Effector memory CD4-positive, alpha-beta T cell (primary cell): ENCODE results near the gene PREP.

ENCODE experiments used
- DNase-seq, 3 donors: peaks; one replicate each; pipeline ENCODE4 v3.0.0-alpha.2; 2020
- H3K27ac ChIP-seq: 2 replicates; pipeline ENCODE4 v1.7.0; 2013; ENCODE audit warnings: mild to moderate bottlenecking, low read length, moderate library complexity; ENCODE audit not compliant: insufficient read depth, poor library complexity, severe bottlenecking
- H3K27me3 ChIP-seq: replicated peaks from 2 replicates; pipeline ENCODE4 v1.7.0; 2013; ENCODE audit warnings: mild to moderate bottlenecking, low read length; ENCODE audit not compliant: insufficient read depth, control insufficient read depth, poor library complexity, severe bottlenecking
- H3K36me3 ChIP-seq: 2 replicates; pipeline ENCODE4 v1.7.0; 2013; ENCODE audit warnings: mild to moderate bottlenecking, low read length, moderate library complexity; ENCODE audit not compliant: control insufficient read depth, insufficient read depth
- H3K4me1 ChIP-seq: 2 replicates; pipeline ENCODE4 v1.7.0; 2013; ENCODE audit warnings: low read length, mild to moderate bottlenecking; ENCODE audit not compliant: control insufficient read depth, insufficient read depth, poor library complexity, severe bottlenecking
- H3K4me3 ChIP-seq: 2 replicates; pipeline ENCODE4 v1.7.0; 2013; ENCODE audit warnings: low read length, low read depth, mild to moderate bottlenecking; ENCODE audit not compliant: insufficient read depth, poor library complexity, severe bottlenecking
- H3K9me3 ChIP-seq: 2 replicates; pipeline ENCODE4 v1.7.0; 2013; ENCODE audit warnings: mild to moderate bottlenecking, low read length, moderate library complexity; ENCODE audit not compliant: control insufficient read depth

PREP gene

DNA sequence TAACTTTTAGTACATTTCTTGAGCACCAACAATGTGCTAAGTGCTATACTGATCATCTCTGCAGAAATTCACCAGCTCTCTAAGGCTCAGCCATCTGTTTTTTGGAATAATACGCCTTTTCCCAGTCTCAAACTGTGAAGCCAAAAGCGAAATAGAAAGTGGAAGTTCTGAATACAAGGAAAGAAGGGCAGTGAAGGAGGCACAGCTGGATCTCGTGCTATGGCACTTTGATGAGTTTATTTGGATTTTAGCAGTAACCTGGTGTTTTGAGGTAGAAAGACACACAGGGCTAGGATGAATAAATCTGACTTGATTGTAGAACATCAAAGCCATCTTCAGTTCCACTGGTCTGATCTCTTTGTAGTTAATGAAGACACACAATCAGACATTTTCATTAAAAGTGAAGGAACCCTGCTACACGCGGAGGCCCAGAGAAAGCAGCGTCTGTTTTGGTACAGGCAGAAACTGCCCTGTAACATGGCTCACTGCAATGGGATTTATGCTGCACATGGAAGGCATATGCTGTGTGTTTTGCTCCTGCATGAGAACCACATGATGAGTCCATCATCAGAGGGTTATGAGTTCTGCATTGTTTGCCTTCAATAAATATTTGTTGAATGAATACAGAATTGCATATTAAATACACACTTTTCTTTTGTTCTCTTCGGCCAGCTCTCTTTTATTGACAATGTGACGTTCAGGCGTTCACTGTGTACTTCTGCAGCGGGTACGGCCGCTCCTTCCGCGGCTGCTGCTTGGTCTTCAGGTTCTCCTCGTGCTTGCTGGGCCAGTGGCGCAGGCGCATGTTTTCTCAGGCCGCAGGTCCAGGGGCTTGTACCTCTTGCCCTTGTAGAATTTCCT lies 100.9 kb downstream of the PREP start:
- H3K27ac ChIP-seq = no peak overlapping the region
- no peaks in the 10 kb centered on the region for H3K27me3 ChIP-seq
- no peaks in the 10 kb centered on the region for H3K36me3 ChIP-seq
- no peak for DNase-seq
- H3K4me1 ChIP-seq = no peaks in the 10 kb centered on the region
- no peaks in the 10 kb centered on the region for H3K9me3 ChIP-seq
- H3K4me3 ChIP-seq = no peak overlapping the region

DNA sequence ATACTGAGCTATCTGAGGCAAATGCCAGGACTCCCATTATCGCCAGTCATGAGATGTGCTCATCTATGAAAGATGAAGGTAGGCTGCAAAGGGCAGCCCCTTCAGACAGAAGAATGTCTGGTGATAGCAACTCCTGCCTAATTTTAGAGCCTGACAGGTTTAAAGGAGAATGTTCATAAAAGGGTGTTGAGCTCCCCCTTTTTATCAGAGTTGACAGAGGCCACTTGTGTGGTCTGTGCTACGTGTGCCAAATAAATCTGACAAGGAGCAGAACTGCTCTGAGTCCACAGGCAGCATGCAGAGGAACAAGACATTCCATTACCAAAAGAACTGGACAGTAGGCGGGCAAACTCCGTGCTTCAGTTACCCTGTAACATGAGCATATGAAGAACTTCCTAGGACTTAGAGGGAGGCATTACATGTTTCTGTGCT lies 101.8 kb downstream of the PREP start:
- no peak for DNase-seq
- H3K36me3 ChIP-seq = no peaks in the 10 kb centered on the region
- no peak overlapping the region for H3K4me3 ChIP-seq
- H3K4me1 ChIP-seq = no peaks in the 10 kb centered on the region
- H3K9me3 ChIP-seq = no peaks in the 10 kb centered on the region
- no peak overlapping the region for H3K27ac ChIP-seq
- no peaks in the 10 kb centered on the region for H3K27me3 ChIP-seq

DNA sequence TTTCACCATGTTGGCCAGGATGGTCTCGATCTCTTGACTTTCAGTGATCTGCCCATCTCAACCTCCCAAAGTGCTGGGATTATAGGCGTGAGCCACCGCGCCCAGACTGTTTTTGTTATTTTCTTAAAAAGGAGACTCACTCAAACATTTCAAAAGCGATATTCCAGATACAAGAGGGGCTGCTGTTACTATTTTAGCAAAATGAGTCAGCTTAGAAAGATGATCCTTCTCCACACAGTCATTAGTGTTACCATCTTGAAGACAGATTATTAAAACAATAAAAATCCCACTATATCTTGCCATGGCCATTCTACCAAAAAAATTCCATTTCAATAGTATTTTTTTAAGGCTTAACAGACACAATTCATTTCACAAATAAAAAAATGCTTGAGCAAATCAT lies 102.8 kb downstream of the PREP start:
- Histone ChIP-seq H3K9me3 (no peaks in the 10 kb centered on the region), H3K27me3 (no peaks in the 10 kb centered on the region), H3K27ac (no peak overlapping the region), H3K4me3 (no peak overlapping the region), H3K4me1 (no peaks in the 10 kb centered on the region), H3K36me3 (no peaks in the 10 kb centered on the region)
- no peak for DNase-seq

DNA sequence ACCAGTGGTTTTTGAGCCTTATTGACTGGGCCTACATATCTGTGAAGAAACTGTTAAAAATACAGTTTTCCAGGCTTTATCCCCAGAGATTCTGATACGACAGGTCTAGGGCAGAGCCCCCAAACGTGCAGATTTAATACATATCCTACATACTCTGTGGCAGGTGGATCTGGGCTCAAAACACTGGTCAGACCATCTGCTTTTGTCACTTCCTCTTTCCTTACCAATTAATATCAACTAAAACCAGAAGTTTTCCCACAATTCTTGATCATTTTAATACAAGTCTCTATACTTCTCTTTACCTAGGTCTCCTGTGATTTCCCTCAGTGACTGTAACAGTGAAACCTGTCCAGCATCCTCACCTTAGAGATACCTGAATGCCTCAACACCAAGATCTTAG lies 108.8 kb downstream of the PREP start:
- no peak overlapping the region for H3K4me3 ChIP-seq
- H3K27ac ChIP-seq = no peak overlapping the region
- DNase-seq = no peak
- H3K4me1 ChIP-seq = no peaks in the 10 kb centered on the region
- no peaks in the 10 kb centered on the region for H3K9me3 ChIP-seq
- no peaks in the 10 kb centered on the region for H3K36me3 ChIP-seq
- H3K27me3 ChIP-seq = no peaks in the 10 kb centered on the region

DNA sequence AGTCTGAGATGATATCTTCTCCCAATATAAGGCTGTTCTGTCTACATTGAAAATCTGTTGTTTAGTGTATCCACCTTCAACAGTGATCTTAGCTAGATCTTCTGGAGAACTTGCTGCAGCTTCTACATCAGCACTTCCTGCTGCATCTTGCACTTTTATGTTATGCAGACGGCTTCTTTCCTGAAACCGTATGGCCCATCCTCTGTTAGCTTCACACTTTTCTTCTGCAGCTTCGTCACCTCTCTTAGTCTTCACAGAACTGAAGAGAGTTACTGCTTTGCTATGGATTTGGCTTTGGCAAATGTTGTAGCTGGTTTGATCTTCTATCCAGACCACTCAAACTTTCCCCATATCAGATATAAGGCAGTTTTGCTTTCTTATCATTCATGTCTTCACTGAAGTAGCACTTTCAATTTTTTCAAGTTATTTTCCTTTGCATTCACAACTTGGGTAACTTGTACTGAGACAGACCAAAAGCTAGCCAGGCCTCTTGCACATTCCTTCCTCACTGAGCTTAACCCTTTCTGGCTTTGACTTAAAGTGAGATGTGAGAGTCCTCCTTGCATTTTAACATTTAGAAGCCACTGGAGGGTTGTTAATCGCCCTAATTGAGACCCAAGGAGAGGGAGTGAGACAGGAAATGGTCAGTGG lies 110.1 kb downstream of the PREP start:
- H3K4me1 ChIP-seq = no peaks in the 10 kb centered on the region
- DNase-seq = no peak
- no peak overlapping the region for H3K4me3 ChIP-seq
- no peak overlapping the region for H3K27ac ChIP-seq
- H3K9me3 ChIP-seq = no peaks in the 10 kb centered on the region
- peaks cover 11% of the 10 kb centered on the region for H3K36me3 ChIP-seq
- no peaks in the 10 kb centered on the region for H3K27me3 ChIP-seq

DNA sequence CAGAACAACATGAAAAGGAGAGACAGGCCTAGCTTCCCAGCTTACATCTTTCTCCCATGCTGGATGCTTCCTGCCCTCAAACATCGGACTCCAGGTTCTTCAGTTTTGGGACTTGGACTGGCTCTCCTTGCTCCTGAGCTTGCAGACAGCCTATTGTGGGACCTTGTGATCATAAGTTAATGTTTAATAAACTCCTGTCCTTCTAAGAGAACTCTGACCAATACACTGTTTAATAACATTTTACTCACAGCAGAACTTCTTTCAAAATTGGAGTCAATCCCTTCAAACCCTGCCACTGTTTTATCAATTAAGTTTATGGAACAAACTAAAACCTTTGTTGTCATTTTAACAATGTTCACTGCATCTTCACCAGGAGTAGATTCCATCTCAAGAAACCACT lies 111.4 kb downstream of the PREP start:
- no peak overlapping the region for H3K27ac ChIP-seq
- H3K4me1 ChIP-seq = no peaks in the 10 kb centered on the region
- no peaks in the 10 kb centered on the region for H3K27me3 ChIP-seq
- H3K4me3 ChIP-seq = no peak overlapping the region
- DNase-seq = no peak
- H3K9me3 ChIP-seq = no peaks in the 10 kb centered on the region
- peaks cover 23% of the 10 kb centered on the region for H3K36me3 ChIP-seq

DNA sequence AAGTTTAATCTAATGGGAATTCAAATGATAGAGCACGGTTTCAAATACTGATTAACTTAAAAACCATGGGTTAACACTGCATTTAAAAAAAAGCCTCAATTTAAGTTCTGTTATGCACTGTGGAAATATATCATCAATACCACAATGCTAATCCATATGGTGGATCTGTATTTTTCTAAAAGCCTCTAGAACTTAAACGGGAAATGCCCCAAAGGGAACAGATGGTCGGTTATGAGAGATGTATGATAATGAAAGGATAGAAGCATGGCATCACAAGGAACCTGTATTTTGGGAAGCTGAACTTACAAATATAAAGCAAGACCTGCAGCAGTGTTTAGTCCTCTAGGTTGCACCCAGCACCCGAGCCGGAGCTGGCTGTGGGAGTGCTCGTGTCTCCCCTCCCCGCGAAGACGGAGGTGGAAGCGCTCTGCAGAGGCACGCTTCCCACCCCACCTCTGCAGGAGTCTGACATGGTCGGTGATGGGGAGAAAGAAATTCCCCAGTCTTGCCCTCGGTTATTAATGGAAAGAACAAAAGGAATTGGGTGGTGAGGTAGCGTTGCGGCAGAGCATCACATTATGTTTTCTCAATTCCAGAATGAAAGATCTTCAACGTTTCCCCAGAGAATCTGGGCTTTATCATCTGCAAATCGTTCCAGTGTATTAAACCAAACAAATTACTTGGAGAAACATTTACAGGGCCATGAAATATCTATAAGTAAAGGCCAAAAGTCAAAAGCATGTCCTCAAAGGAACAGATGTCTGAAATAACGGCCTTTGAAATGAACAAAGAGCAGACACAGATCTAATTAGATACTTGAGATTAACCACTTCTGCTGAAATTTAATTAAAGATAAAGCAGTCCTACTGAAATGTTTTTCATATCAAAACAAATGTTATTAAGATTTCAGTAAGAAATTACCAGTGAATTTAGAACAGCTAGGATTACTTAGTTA lies 120.0 kb downstream of the PREP start:
- no peaks in the 10 kb centered on the region for H3K27me3 ChIP-seq
- H3K36me3 ChIP-seq = peaks cover 54% of the 10 kb centered on the region
- no peak for DNase-seq
- H3K4me1 ChIP-seq = no peaks in the 10 kb centered on the region
- no peak overlapping the region for H3K27ac ChIP-seq
- H3K4me3 ChIP-seq = no peak overlapping the region
- H3K9me3 ChIP-seq = no peaks in the 10 kb centered on the region

DNA sequence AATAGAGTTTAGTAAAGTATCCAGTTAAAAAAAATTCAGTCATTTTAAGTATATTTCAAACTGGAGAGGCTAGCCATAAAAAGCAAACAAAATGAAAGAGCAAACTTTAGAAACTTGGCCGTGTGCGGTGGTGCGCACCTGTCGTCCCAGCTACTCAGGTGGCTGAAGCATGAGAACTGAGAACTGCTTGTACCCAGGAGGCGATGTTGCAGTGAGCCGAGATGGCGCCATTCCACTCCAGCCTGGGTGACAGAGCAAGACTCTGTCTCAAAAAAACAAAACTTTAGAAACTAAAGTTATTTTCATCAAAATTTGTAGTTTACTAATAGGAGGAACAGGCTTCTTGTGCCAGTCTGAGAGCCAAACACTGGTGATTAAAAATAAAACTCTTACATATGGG lies 122.8 kb downstream of the PREP start:
- no peaks in the 10 kb centered on the region for H3K9me3 ChIP-seq
- peaks cover 51% of the 10 kb centered on the region for H3K36me3 ChIP-seq
- H3K27ac ChIP-seq = no peak overlapping the region
- H3K4me1 ChIP-seq = no peaks in the 10 kb centered on the region
- no peak for DNase-seq
- no peak overlapping the region for H3K4me3 ChIP-seq
- no peaks in the 10 kb centered on the region for H3K27me3 ChIP-seq

DNA sequence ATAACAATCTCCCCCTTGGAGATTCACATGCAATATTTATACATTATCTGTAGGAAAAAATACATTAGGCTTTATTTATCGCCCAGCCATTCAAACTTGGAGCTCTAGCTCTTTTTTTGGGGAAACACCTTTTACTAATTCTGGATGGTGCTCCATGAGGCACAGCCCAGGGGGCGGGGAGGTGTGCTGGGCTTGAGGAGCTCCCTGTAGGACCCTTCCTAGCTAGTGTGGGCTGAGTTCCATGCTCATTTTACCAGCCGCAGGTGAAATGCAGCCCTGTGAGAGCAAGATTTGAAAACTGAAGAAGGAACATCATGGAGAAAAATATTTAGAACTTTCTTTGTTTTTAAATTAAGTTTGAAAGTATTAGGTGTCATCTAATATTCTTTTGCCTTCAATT lies 123.4 kb downstream of the PREP start:
- H3K4me3 ChIP-seq = no peak overlapping the region
- H3K9me3 ChIP-seq = no peaks in the 10 kb centered on the region
- no peak for DNase-seq
- H3K27me3 ChIP-seq = no peaks in the 10 kb centered on the region
- H3K36me3 ChIP-seq = peaks cover 51% of the 10 kb centered on the region
- H3K27ac ChIP-seq = no peak overlapping the region
- H3K4me1 ChIP-seq = no peaks in the 10 kb centered on the region
